GM19328 (cell line): ENCODE results near the gene LDB1.

ENCODE experiments used
- ATAC-seq: cut with Tn5 transposase; IDR thresholded peaks from one replicate; pipeline ENCODE4 v1.9.1; 2021; ENCODE audit warnings: mild to moderate bottlenecking, moderate library complexity; ENCODE audit not compliant: unreplicated experiment

The LDB1 gene

DNA sequence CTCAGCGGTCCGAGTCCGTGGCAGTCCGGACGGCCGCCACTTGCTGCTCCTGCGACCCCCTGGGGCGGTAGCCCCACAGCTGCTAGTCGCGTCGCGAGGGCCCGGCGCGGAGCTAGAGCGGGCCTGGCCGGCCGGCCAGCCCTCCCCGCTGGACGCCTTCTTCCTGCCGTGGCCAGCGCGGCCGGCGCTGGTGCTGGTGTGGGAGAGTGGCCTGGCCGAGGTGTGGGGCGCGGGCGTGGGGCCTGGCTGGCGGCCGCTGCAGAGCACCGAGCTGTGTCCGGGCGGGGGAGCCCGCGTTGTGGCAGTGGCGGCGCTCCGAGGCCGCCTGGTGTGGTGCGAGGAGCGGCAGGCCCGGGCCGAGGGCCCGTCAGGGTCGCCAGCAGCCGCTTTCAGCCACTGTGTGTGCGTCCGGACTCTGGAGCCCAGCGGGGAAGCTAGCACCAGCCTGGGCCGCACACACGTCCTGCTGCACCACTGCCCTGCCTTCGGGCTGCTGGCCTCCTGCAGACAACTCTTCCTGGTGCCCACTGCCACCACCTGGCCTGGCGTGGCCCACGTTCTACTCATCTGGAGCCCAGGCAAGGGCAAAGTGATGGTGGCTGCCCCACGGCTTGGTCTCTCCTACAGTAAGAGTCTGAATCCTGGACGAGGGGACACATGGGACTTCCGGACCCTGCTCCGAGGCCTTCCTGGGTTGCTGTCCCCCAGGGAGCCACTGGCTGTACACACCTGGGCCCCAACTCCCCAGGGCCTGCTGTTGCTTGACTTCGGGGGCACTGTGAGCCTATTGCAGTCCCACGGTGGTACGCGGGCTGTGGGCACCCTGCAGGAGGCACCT lies 54.4 kb downstream of the LDB1 start:
- ATAC-seq = peak; percentile 19

DNA sequence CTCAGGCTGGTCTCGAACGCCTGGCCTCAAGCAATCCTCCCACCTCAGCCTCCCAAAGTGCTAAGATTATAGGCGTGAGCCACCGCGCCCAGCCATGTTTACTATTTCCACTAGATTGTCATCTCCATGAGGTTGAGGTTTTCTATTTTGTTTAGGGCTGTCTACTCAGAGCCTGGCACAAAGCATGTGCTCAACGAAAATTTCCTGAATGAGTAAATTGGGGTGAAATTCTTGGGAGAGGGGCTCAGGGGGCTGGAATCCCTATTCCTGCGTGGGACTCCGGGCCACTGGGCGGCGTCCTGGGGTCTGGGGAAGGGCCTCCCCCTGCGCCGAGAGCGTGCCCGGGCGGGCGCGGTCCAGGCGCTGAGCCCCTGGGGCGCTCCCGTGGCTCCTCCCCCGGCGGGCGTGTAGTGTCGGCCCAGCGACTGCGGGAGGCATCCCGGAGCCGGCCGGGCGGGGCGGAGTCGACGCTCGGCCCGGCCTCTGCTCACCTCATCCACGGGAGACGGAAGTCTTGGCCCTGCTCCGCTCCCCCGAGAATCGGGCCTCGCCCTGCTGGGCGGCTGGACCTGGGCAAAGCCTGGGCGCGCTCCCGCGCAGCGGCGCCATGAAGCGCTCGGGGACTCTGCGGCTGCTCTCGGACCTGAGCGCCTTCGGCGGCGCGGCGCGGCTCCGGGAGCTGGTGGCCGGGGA lies 55.2 kb downstream of the LDB1 start, which contains the start of gene HPS6:
TSS of gene HPS6 (plus strand) at position 482 of the 693 bp plus-strand sequence. CDS start at position 608, 126 bp downstream.
- peak; percentile 94 for ATAC-seq

DNA sequence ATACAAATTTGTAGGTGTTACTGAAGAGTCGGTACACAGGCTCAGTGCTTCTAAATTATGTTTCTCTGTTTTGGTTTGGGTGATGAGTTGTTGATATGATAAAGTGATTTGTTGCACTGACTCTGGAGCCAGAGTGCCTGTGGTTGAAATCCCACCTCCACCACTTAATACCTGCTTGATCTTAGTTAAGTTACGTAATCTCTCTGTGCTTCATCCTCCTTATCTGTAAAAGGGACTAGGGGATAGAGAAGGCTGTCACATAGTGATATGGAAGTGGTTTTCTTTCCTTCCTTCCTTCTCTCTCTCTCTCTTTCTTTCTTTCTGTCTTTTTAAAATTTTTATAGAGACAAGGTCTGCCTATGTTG lies 55.7 kb downstream of the LDB1 start:
- no peak for ATAC-seq

DNA sequence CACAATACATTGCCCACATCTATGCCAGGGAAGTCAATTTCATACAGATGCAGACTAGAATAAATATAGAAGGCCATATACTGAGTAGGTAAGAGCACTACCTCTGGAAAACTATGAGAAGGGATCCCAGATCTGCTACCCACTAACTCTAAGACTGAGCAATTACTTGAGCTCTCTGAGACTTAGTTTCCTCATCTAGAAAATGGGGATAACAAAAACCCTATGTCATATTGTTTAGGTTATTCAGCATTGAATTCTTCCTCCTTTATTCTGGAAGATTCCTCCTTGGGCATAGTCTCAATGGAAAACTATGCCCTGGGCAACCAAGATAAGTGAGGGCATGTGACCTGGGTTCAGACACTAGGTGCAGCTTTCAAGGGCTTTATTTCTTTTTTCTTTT lies 60.2 kb downstream of the LDB1 start:
- ATAC-seq = no peak
